ENCODE data around the gene GPR132. TPM values are rescaled to one million over a fixed set of nuclear protein-coding genes. Genes with fewer than 3 reads are reported as not detected.

Gene GPR132
- total RNA-seq, 1 experiment from 2014 or later = not detected

DNA sequence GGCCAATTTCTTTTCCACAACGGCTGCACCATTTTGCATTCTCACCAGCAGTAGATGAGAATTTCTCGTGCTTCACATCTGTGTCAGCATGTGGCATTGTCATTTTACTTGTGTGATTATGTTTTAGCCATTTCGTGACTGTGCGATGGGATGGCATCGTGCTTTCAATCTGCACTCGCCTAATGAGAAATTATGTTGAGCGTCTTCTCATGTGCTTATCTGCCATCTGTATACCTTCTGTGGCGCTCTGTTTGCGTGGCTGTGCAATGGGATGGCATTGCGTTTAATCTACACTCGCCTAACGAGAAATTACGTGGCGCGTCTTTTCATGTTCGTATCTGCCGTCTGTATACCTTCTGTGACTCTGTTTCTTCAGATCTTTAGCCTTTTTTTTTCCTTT, 14.9 kb upstream of the GPR132 start:
- BruUV-seq (replicated peaks) = no TSS peak
- no peaks in the 10 kb centered on the region for H3K9me3 ChIP-seq (ENCODE audit: insufficient read depth, low read depth)
- POLR2A ChIA-PET (ENCODE audit: unreplicated experiment) = interaction anchor here (0.6 kb wide), 2 partner anchors 15 to 106 kb away, joined by 4 to 6 read pairs; partner anchors contain the start of gene GPR132
- H3K9me2 ChIP-seq (ENCODE audit: insufficient read depth) = no peaks in the 10 kb centered on the region
- DNase-seq = no peak
- H4K20me1 ChIP-seq (ENCODE audit: insufficient read depth) = peaks cover 5% of the 10 kb centered on the region; the same call in 1 of the 2 replicates
- no peak overlapping the region for H3K4me2 ChIP-seq
- no peak overlapping the region for H3K4me3 ChIP-seq
- TF ChIP-seq, protein P1, sequence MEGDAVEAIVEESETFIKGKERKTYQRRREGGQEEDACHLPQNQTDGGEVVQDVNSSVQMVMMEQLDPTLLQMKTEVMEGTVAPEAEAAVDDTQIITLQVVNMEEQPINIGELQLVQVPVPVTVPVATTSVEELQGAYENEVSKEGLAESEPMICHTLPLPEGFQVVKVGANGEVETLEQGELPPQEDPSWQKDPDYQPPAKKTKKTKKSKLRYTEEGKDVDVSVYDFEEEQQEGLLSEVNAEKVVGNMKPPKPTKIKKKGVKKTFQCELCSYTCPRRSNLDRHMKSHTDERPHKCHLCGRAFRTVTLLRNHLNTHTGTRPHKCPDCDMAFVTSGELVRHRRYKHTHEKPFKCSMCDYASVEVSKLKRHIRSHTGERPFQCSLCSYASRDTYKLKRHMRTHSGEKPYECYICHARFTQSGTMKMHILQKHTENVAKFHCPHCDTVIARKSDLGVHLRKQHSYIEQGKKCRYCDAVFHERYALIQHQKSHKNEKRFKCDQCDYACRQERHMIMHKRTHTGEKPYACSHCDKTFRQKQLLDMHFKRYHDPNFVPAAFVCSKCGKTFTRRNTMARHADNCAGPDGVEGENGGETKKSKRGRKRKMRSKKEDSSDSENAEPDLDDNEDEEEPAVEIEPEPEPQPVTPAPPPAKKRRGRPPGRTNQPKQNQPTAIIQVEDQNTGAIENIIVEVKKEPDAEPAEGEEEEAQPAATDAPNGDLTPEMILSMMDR (conservative IDR thresholded peaks at IDR 0.05) = no peak
- TF ChIP-seq EZH2 (IDR thresholded peaks at IDR 0.05; ENCODE audit: low read depth) = no peak
- intact Hi-C loops (cut with micrococcal nuclease; ENCODE audit: unreplicated experiment) = no loop called here
- CTCF ChIA-PET = no interaction called here
- no peaks in the 10 kb centered on the region for H3K36me3 ChIP-seq (ENCODE audit: low read depth)
- H2AFZ ChIP-seq = no peak overlapping the region
- H3F3A ChIP-seq (ENCODE audit: insufficient read depth, low read depth) = peaks cover 7% of the 10 kb centered on the region
- H3K79me2 ChIP-seq (ENCODE audit: low read depth) = no peaks in the 10 kb centered on the region
- no peak overlapping the region for H3K27ac ChIP-seq
- H3K4me1 ChIP-seq (replicated peaks; ENCODE audit: insufficient read depth) = no peaks in the 10 kb centered on the region
- no peaks in the 10 kb centered on the region for H3K27me3 ChIP-seq (ENCODE audit: insufficient read depth, low read depth)

DNA sequence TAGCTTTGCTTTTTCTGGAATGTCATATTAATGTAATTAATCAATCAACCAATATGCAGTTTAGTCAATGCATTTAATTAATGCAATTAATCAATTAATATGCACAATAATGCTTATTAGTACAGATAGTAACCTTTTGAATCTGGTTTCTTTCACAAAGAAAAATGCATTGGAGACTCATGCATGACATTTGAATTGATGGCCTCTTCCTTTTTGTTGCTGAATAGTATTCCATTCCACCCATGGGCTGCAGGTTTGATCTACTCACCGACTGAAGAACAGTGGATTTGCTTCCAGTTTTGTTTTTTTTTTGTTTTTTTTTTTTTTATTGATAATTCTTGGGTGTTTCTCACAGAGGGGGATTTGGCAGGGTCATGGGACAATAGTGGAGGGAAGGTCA, 13.1 kb upstream of the GPR132 start:
- no peak overlapping the region for H3K4me3 ChIP-seq
- CTCF ChIA-PET = no interaction called here
- intact Hi-C loops (cut with micrococcal nuclease; ENCODE audit: unreplicated experiment) = no loop called here
- no peaks in the 10 kb centered on the region for H3K4me1 ChIP-seq (replicated peaks; ENCODE audit: insufficient read depth)
- H3K9me2 ChIP-seq (ENCODE audit: insufficient read depth) = no peaks in the 10 kb centered on the region
- peaks cover 7% of the 10 kb centered on the region for H3F3A ChIP-seq (ENCODE audit: insufficient read depth, low read depth)
- TF ChIP-seq EZH2 (IDR thresholded peaks at IDR 0.05; ENCODE audit: low read depth) = no peak
- no peak overlapping the region for H3K27ac ChIP-seq
- POLR2A ChIA-PET (ENCODE audit: unreplicated experiment) = no interaction called here
- H3K4me2 ChIP-seq = no peak overlapping the region
- no peaks in the 10 kb centered on the region for H4K20me1 ChIP-seq (ENCODE audit: insufficient read depth)
- no peaks in the 10 kb centered on the region for H3K79me2 ChIP-seq (ENCODE audit: low read depth)
- no peaks in the 10 kb centered on the region for H3K36me3 ChIP-seq (ENCODE audit: low read depth)
- no peak overlapping the region for H2AFZ ChIP-seq
- H3K9me3 ChIP-seq (ENCODE audit: insufficient read depth, low read depth) = no peaks in the 10 kb centered on the region
- no peaks in the 10 kb centered on the region for H3K27me3 ChIP-seq (ENCODE audit: insufficient read depth, low read depth)
- DNase-seq = no peak
- BruUV-seq (replicated peaks) = no TSS peak

- intact Hi-C loops (cut with micrococcal nuclease; ENCODE audit: unreplicated experiment) = no loop called here
- no peaks in the 10 kb centered on the region for H4K20me1 ChIP-seq (ENCODE audit: insufficient read depth)
- no peaks in the 10 kb centered on the region for H3K9me2 ChIP-seq (ENCODE audit: insufficient read depth)
- DNase-seq = no peak
- ChIA-PET POLR2A (ENCODE audit: unreplicated experiment) (no interaction called here), CTCF (no interaction called here)
- peaks cover 7% of the 10 kb centered on the region for H3F3A ChIP-seq (ENCODE audit: insufficient read depth, low read depth)
- no peaks in the 10 kb centered on the region for H3K79me2 ChIP-seq (ENCODE audit: low read depth)
- H3K4me1 ChIP-seq (replicated peaks; ENCODE audit: insufficient read depth) = no peaks in the 10 kb centered on the region
- H3K27me3 ChIP-seq (ENCODE audit: insufficient read depth, low read depth) = no peaks in the 10 kb centered on the region
- no peak for TF ChIP-seq EZH2 (IDR thresholded peaks at IDR 0.05; ENCODE audit: low read depth)
- TF ChIP-seq, protein P1 (conservative IDR thresholded peaks at IDR 0.05) = no peak
- H2AFZ ChIP-seq = no peak overlapping the region
- no peaks in the 10 kb centered on the region for H3K9me3 ChIP-seq (ENCODE audit: insufficient read depth, low read depth)
- no peak overlapping the region for H3K4me3 ChIP-seq
- H3K4me2 ChIP-seq = no peak overlapping the region
- no peaks in the 10 kb centered on the region for H3K36me3 ChIP-seq (ENCODE audit: low read depth)
- H3K27ac ChIP-seq = no peak overlapping the region
- BruUV-seq (replicated peaks) = no TSS peak
Observed at GRCh38 chr14:105077649-105077995, 12.4 kb upstream of the GPR132 start.

Measured in PC-9 (cell line).